PC-3 (cell line): Measurements from ENCODE around the gene KIAA1217.

ENCODE experiments used
- EZH2phosphoT487 ChIP-seq: fragments of 300-600 bp; sonication (generic); IDR thresholded peaks from 2 replicates; pipeline ENCODE4 v1.6.1; 2018; ENCODE audit warnings: mild to moderate bottlenecking, antibody characterized with exemption, low read length, borderline replicate concordance
- TF ChIP-seq, protein P1 (sequence below): fragments of 300-600 bp; sonication (generic); conservative IDR thresholded peaks from 2 replicates; pipeline ENCODE4 v1.5.1; 2017; ENCODE audit warnings: antibody characterized with exemption, low read depth, mild to moderate bottlenecking, low read length

DNA sequence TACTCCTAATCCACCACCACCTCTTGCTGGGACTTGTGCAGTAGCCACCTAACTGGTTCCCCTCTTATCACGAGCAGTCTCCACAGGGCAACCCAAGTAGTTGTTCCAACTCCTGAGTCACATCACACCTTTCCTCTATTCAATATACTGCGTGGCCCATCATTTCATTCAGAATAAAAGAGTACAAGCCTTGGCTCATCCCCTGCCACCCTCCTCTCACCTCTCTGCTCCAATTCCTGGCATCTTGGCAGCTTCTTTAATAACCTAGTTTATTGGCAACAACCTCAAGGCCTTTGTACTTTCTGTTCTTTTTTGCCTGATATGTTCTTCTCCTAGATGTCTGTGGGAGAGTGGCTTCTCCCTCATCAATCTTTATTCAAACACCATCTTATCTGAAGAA lies 199.4 kb downstream of the KIAA1217 start:
- TF ChIP-seq, protein P1, sequence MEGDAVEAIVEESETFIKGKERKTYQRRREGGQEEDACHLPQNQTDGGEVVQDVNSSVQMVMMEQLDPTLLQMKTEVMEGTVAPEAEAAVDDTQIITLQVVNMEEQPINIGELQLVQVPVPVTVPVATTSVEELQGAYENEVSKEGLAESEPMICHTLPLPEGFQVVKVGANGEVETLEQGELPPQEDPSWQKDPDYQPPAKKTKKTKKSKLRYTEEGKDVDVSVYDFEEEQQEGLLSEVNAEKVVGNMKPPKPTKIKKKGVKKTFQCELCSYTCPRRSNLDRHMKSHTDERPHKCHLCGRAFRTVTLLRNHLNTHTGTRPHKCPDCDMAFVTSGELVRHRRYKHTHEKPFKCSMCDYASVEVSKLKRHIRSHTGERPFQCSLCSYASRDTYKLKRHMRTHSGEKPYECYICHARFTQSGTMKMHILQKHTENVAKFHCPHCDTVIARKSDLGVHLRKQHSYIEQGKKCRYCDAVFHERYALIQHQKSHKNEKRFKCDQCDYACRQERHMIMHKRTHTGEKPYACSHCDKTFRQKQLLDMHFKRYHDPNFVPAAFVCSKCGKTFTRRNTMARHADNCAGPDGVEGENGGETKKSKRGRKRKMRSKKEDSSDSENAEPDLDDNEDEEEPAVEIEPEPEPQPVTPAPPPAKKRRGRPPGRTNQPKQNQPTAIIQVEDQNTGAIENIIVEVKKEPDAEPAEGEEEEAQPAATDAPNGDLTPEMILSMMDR, result no peak
- TF ChIP-seq EZH2phosphoT487, result no peak
